ENCODE measurements around the gene TMED6. TPM values are rescaled to one million over a fixed set of nuclear protein-coding genes. Genes with fewer than 3 reads are reported as not detected.

TMED6 gene
- total RNA-seq, 4 donors from 2014 or later = 0.88 to 1.3 TPM; not detected in 2

GRCh38 chr16:69298261-69298660 lies 53.3 kb downstream of the TMED6 start:
- no peak for TF ChIP-seq CTCF (IDR thresholded peaks at IDR 0.05; ENCODE audit: low read depth)

- no peak for TF ChIP-seq CTCF (IDR thresholded peaks at IDR 0.05; ENCODE audit: low read depth)
Observed at GRCh38 chr16:69294051-69294450, 57.5 kb downstream of the TMED6 start.

DNA sequence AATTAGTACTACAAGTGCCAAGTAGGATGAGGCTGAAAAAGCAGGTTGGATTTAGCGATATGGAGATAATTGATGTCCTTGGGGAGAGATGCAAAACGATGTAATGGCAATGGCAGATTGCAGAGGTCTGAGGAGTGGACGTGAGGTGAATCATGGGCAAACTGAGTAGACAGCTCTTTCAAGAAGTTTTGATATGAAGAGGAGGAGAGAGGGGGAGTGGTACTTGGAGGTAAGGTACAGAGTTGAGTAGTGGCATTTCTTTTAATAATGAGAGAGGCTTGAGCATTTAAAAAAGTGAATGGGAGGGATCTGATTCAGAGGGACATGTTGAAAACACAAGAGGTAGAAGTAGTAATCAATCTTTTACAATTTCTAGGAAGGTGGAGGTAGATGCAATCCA lies 58.2 kb downstream of the TMED6 start:
- no peak for TF ChIP-seq CTCF (IDR thresholded peaks at IDR 0.05; ENCODE audit: low read depth)

Other genes with a start within 250 kb of the TMED6 start
- 1 to 10 TPM in 2 of 4 donors, under 1 TPM in 2; 0.34 to 1.6 (median 1.0) TPM for gene HAS3, start 246.1 kb downstream of the TMED6 start, total RNA-seq
- 10 to 100 TPM; 54.3 to 74.2 (median 65.7) TPM for gene CHTF8, start 219.2 kb downstream of the TMED6 start, total RNA-seq
- 10 to 100 TPM; 21.7 to 52.8 (median 28.8) TPM for gene UTP4, start 219.1 kb downstream of the TMED6 start, total RNA-seq
- gene SNTB2, start 164.6 kb downstream of the TMED6 start, total RNA-seq = 10 to 100 TPM; 29.6 to 64.2 (median 47.1) TPM
- gene VPS4A, start 40.4 kb downstream of the TMED6 start, total RNA-seq = 10 to 100 TPM; 21.4 to 50.1 (median 27.6) TPM
- 10 to 100 TPM in 1 of 4 donors, 1 to 10 TPM in 3; 5.9 to 24.3 (median 8.3) TPM for gene PDF, start 21.2 kb downstream of the TMED6 start, total RNA-seq
- 10 to 100 TPM; 27.9 to 40.1 (median 37.5) TPM for gene COG8, start 12.2 kb downstream of the TMED6 start, total RNA-seq
- gene NIP7, start 12.0 kb downstream of the TMED6 start, total RNA-seq = 10 to 100 TPM in 3 of 4 donors, 1 to 10 TPM in 1; 9.2 to 13.2 (median 11.0) TPM
- 10 to 100 TPM; 14.7 to 40.4 (median 18.7) TPM for gene TERF2, start 34.2 kb upstream of the TMED6 start, total RNA-seq
- gene CYB5B, start 72.8 kb upstream of the TMED6 start, total RNA-seq = 10 to 100 TPM; 29.1 to 74.0 (median 46.6) TPM
- gene NFAT5, start 214.2 kb upstream of the TMED6 start, total RNA-seq = 10 to 100 TPM; 49.8 to 64.3 (median 58.6) TPM